Measurements from ENCODE around the gene ANK2. TPM values are rescaled to one million over a fixed set of nuclear protein-coding genes. Genes with fewer than 3 reads are reported as not detected.
"Not testable (repeated sequence)": the region's sequence is repeated elsewhere in the genome, so short reads cannot be mapped to it uniquely, and the experiment has no call there.

ANK2 gene
- total RNA-seq, 1 experiment from 2014 or later: 13.6 TPM

DNA sequence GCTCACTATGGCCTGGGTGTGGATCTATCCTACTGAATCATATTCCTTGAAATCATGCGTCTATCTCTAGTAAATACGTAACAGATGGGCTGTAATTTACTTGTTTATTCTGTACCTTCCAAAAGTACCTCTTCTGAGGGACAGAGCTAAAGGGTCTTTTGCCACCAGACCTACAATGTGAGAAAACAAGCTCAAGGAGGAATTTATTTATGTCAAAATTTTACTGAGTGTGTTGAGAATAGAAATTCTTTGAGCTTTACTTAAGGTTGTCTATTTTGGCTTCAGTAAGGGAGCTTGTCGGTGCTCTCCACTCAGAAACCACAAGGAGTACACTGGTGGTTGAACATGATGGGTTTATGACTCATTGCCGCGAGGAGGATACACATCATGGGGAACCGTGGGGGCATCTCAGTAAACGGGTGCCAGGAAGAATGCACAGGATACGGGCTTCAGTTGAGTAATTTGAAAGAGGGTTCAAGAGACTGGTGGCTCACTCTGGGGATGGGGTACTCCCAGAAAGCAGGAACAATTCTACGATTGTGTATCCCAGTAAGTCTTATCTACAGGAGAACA is 3.0 kb downstream of the ANK2 start:
- peak; percentile 80 for DNase-seq (ENCODE audit: low spot score)

DNA sequence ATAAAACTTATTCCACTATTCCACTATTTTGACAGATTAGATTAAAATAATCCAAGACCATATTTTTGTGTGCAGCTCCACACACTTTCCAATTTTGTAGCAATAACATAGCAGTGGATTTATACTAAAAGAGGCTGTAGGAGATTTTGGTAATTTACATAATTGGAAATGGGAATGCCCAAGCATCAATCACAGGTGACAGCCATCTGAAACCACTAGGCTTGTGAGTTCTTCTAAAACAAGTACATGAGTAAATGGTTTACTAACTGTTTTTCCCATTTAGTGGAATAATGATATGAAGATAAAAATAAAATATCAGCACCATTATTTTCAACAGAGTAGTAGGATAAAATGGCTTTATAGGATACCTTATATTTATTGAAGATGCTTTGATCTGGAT is 4.4 kb downstream of the ANK2 start:
- no peak for DNase-seq (ENCODE audit: low spot score)

DNA sequence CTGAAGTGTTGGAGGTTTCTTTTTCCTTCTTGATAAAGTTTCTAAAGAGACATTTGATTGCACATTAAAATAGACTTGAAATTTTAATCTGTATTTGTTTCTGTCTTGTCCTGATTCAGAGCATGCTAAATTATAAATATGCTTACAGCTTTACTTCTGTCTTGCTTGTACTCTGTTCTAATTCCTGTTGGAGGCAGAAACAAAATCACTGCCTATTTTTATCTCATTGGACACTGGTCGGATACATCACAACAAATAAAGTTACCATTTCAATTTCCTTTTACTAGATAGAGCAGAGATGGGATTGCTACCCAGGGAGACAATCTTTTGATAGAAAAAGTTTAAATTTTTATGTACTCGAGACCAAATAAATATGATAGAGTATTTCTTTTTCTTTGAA is 6.9 kb downstream of the ANK2 start:
- no peak for DNase-seq (ENCODE audit: low spot score)

DNA sequence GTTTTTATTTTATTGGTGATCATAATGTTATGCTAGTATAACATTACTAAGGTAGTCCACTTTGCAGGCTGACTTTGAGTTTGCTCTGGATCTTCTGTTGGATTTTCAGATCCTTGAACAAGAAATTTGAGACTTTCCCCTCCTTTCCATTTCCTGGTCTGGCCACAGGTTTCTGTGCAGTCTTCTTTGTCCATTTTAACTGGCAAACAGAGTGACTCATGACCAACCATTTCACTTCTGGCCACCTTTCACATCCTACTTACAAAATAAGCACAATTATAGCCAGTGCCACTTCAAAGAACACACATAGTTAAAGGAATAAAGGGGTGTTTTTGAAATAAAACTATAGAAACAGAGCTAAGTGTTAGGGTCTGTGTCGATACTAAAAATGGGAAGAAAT is 8.4 kb downstream of the ANK2 start:
- DNase-seq (ENCODE audit: low spot score): peak; percentile 60

DNA sequence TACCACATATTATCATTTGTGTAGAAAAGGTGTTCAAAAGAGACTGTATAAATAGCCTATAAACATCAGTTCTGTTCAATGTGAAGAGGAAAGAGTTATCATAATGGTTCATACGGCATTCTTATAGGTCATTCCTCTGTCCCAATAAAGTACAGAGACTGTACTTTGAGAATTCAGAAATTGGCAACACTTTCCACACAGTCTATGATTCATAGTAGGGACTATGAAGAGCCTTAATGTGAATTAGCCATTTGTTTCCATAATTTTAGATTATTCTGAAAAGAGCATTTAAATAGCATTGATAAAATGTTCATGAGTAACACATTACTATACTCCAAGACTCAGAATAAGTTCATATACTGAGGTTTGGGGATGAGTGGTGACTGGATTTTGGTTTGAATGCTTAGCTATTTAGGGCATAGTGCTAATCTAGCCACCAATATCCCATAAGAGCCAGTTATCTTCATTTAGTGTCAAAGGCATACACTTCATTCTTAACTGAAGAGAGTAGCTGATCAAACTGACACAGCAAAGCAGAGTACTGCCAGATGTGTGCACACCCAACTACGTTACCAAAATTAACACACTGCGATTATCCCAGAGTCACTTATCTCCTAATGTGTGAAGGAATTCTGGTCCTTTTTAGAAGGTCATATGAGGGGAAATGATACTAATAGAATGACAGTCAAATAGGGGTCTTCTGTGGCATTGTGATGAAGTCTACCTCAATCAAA is 10.2 kb downstream of the ANK2 start:
- no peak for DNase-seq (ENCODE audit: low spot score)

DNA sequence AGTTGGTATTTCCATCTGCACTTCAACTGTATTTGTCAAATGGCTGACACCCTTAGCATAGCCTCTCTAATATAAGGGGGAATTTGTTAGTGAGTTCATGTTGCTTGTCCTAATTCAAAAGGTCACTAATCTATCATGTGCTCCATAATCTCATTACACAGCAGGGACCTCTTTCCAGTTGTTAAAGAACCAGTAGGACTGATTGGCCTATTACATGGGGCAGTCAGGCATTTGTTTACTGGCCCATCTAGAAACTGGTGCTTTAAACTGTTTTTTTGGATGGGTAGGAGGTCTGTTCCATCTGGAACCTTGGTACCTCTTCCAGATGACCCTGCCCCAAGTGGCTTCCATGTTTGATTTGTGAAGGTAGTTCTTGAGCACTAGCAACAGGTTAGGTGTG is 11.4 kb downstream of the ANK2 start:
- DNase-seq (ENCODE audit: low spot score): no peak

DNA sequence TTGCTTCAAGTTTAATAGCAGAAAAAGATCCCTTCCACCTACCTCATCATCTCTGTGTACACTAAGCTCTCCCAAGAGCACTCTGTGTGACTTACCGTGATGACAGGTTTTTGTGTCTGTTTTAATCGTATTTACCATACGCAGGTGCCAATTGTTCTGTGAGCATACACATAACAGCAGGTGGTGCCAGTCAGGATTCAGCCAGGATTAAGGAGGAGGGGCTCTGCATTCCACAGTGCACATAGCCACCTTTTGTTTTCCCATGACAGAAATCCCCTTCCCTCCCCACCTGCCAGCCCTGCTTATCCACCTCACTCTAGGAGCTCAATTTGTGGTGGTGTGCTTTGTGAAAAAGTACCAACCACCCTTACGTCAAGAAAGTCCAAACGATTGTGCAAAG is 14.8 kb downstream of the ANK2 start:
- DNase-seq (ENCODE audit: low spot score): no peak

DNA sequence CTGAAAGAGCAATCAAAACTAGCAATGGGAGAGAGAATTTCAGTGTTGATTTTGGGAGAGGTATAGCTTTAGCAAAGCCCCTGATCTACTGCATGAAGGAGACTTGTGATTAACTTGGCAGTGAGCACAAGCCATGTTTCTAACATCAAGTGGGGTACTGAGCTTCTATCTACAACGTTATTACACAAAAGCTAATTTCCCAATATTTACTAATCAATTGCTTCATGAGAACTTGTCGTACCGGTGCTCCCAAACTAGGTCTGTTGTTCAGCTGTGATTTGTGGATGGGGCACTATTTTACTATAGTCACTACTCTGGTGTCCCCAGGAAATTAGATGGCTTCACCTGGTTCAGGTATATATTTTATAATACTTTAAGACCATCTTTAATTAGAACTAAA is 16.2 kb downstream of the ANK2 start:
- DNase-seq (ENCODE audit: low spot score): no peak

DNA sequence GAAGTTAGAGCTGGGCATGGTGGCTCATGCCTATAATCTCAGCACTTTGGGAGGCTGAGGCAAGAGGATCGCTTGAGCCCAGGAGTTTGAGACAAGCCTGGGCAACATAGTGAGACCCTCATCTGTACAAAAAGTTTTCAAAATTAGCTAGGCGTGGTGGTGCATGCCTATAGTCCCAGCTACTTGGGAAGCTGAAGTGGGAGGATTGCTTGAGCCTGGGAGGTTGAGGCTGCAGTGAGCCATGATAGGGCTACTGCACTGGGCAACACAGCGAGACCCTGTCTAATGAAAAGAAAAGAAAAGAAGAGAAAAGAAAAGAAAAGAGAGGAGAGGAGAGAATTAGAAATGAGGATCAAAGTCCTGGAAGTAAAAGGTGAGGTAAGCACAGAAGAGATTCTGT is 19.3 kb downstream of the ANK2 start:
- DNase-seq (ENCODE audit: low spot score): not testable (repeated sequence)

DNA sequence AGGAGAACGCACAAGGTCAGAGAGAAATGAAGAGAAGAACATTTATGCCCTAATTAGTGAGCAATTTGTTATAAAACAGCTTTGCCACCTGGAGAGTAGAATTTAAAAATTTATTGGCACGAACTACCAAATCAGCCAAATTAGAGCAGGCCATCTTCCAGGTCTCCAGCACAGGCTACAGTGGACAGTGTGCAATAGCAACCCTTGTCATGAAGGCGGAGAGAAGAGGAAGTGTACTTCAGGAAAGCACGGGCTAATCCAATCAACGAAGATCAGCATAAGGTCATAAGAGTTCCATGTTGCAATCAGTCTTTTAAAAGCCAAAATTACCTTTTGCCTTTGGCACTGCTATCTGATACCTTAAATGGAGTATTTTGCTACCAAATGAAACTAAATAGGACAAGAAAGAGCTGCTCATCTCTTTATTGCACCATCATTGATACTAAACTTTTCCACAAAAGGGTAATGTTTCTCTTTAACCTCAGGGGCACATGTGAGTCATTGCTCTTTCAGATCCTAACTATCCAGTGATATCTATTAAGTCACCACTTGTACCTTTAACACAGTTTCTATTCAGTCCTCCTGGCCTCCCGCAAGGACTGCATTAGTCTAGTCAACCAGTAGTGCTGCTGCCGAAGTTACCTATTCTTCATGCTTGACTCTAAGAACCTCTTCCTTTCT is 19.9 kb downstream of the ANK2 start:
- peak; percentile 67 for DNase-seq (ENCODE audit: low spot score)

DNA sequence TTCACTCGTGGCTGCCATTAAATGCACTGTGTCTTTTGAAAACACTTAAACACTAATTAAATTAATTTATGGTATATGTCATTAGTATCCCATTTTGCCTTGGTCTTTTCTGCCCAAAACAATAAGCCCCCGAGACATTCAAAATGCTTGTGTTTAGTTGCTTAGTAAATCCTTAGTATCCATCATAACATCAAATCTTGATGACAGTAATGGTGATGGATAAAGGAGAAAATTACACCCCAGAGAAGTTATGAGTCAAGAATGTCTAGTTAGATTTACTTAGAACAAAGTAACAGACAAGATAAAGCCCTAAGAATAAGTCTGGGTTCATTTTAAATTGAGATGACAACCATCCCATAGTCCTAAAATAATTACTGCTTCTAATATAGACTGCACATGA is 21.3 kb downstream of the ANK2 start:
- no peak for DNase-seq (ENCODE audit: low spot score)

DNA sequence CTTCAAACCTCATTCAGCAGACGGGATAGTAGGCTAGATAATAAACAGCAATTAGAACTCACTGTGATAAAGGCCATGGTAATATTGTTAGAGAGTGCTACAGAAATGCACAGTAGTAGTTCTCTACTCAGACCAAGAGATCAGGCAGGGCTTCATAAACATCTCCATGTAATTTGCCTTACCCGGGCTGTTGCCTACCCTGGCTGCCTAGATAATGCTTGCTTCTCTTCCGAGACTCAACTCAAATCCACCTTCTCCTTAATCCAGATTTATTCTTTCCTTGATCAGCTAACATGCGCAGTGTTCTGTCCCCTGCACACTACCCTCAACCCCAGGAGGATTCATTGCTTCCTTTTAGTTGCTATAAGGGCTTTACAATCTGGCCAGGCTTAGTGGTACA is 21.8 kb downstream of the ANK2 start:
- no peak for DNase-seq (ENCODE audit: low spot score)

DNA sequence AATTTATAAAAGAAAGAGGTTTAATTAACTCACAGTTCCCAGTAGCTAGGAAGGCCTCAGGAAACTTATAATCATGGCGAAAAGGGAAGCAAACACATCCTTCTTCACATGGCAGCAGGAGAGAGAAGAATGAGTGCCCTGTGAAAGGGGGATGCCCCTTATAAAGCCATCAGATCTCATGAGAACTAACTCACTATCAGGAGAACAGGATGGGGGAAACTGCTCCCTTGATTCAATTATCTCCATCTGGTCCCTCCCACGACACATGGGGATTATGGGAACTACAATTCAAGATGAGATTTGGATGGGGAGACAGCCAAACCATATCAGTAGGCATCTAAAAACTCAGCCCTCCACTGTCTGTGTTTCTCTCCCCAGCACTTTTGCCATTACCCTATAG is 22.4 kb downstream of the ANK2 start:
- DNase-seq (ENCODE audit: low spot score): no peak

DNA sequence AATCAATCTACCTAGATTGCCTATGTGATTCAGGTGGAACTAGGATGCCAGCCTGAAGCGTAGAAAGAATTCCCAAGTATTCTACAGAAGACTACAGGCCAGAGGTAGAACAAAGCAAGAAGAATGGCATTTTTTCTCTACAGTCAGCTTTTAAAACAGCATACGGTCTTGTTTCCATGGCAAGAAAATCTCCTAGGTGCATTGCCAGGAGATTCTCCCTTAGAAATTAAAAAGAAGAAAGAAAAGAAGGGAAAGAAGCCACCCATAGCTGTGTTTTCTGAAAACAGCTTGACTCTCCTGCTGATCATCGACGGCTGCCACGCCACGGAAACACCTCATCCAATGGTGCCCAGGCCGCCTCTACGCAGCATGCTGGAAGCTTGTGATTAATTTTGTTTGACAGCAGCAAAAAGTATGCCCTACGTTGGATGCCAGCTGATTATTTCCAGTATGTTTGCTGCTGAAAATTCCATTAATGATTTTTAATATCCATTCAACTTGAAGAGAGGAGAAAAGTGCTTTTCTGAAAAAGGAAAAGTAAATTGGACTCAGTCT is 24.1 kb downstream of the ANK2 start:
- DNase-seq (ENCODE audit: low spot score): no peak

DNA sequence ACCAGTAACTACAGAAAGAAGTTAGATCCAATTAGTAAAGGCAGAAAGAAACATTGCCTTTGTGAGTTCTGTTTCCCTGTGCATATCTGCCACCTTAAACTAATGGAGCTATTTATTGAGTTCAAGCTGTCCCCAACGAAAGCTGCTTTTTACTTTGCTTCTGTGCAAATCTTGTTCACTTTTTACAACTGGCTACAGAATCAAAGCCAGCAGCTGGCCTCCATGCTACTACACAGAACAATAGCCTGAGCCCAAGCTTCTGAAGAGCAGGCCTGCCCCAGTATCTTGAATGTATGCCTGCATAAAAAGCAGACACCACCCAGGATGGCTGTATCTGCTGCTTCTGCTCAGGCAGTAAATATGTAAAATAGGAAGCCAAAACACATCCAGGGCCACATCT is 28.1 kb downstream of the ANK2 start:
- DNase-seq (ENCODE audit: low spot score): no peak

DNA sequence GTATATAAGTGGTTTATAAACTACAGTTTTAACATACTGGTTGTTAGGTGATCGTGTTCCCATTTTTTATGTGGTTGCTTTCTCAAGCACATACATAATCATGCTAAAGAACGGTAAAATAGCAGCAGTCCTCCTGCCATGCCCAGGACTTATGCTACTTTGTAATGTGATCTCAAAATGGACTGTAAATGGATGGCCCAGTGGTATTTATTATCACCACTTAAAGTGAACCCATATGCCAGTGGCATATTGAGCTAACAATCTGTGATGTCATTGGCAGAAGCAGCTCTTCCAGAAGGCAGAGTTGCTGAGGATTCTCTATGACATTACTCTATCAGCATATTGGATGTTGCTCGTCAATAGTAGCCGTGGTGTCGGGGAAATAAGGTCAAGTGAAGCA is 28.6 kb downstream of the ANK2 start:
- no peak for DNase-seq (ENCODE audit: low spot score)

DNA sequence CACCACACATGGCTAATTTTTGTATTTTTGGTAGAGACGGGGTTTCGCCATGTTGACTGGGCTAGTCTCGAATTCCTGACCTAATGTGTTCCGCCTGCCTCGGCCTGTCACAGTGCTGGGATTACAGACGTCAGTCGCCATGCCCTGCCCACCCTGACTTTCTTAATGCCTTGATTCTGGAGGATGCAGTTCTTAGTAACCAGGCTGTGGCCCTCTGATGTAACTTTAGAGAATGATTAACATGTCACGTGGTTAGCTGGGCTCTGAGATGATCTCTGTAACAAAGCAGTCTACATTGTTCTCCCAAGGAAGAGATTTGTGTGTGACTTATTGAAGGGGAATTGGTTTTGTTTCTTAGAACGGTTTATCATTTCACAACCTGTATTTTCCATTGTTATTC is 30.6 kb downstream of the ANK2 start:
- DNase-seq (ENCODE audit: low spot score): no peak

DNA sequence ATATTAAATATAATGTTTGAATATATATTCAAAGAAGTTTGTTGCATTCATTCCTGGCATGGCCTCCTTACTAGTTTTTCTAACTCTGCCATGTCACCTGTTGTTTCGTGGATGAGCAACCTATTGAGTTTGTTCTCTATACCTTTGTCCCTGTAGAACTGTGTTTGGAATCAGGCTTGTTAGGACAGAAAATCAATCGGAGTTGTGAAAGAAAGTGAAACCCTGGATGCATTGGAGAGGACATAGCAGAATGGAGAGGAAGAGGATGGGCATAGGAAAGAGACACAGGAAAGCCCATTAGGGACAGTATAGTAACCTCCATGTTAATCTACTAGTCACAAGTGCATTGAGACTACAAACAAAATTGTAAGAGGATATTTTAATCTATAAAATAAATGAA is 31.2 kb downstream of the ANK2 start:
- DNase-seq (ENCODE audit: low spot score): no peak

DNA sequence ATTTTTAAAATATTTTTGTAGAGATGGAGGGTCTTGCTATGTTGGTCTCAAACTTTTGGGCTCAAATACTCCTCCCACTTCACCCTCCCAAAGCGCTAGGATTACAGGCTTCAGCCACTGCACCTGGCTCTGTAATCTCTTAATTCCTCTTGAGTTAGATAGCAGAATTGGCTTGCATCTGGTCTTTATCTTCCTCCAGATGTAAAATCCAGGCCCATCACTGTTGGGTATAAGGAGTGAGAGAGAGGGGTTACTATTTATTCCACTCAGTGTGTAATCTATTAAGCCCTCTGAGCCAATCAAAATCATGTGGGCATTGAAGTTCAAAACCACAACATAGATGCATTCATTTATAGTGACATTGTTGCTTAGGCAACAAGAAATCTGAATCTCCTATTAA is 33.9 kb downstream of the ANK2 start:
- DNase-seq (ENCODE audit: low spot score): no peak

DNA sequence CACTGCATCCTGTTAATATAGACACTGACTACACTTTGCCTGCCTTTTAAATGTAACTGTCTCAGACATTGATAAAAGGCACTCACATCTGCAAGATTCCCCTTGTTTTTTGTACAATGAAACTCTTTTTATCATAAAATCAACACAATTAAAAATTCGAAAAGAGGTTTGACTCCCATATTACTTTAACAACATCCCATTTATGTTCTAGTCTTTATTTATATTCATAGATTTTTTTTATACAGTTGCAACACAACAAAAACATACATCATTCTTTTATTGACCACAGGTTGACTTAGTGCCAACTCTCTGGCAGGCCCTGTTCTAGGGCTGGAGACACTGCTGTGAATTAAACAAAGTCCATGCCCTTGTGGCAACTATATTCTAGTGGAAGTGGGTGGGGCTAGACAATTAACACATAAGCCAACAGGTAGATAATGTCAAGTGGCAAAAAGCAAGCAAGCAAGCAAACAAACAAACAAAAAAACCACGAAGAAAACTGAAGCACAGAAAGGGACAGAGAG is 36.8 kb downstream of the ANK2 start:
- no peak for DNase-seq (ENCODE audit: low spot score)

DNA sequence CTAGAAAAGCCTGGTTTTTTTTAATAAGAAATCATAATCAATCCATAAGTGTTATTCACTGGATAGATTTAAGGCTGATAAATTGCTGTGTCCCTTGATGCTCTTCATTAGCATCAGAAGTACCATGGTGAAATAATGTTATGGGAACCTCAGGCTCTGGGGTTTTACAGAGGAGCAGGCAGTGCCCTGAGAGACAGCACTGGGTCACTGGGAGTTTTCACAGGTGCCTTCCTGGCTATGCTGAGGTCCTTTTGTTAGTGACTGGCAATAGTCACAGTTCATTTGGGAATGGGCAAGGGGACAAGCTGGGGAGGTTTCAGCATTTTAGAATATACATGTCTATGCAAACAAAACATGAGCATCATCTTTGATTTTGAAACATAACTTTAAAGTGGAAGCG is 38.6 kb downstream of the ANK2 start:
- no peak for DNase-seq (ENCODE audit: low spot score)

DNA sequence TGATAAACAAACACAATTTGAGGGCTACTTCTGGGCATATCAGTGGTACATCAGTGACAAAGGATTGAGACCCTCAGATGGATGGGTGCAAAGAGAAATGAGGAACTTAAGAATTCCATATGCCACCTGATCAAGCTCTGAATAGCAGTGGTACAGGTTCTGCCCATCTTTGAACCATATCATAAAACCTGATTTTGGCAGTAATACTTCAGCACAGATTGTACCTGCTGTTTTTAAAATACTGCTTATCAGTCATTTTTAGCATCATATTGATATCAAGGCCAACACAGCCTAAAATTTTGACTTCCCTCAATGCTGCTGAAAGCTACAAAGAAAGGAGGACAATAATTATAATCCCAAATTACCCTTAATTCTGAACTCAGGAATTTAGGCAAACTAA is 41.5 kb downstream of the ANK2 start:
- DNase-seq (ENCODE audit: low spot score): no peak

DNA sequence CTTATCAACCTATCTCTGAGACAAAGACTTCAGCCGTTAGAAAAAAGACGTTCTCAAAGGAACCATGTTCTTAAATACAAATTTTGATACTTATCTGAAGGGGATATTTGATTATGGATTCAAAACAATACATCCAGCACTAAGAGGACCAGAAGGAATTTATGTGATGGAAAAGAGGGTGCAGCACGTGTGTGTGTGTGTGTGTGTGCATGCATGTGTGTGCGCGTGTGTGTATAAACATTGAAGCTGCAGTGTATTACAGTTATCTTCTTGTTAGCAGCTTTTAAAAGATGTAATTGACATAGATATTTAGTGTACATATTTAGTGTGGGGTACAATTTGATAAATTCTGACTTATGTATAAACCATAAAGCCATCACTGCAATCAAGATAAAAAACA is 44.9 kb downstream of the ANK2 start:
- DNase-seq (ENCODE audit: low spot score): no peak
